ENCODE results near the gene CCR5.

Gene CCR5

GRCh38 chr3:46365737-46366524, 4.8 kb upstream of the CCR5 start:
- Mint-ChIP-seq H3K27ac (peak overlapping the region; percentile 61 to 84), H3K9me3 (no peaks in the 10 kb centered on the region), H3K27me3 (no peaks in the 10 kb centered on the region), H3K4me1 (ENCODE audit: low read depth in 2 of 2) (peaks cover 51 to 72% of the 10 kb centered on the region in 2 donors), H3K4me3 (peak overlapping the region; percentile 14 to 17), H3K36me3 (ENCODE audit: insufficient read depth) (peaks cover 15% of the 10 kb centered on the region)
- ATAC-seq (replicated peaks) (no peak), DNase-seq (no peak)

- no peaks in the 10 kb centered on the region for H3K9me3 Mint-ChIP-seq
- DNase-seq: no peak
- H3K27ac Mint-ChIP-seq: peak overlapping the region; percentile 89 to 92
- H3K36me3 Mint-ChIP-seq (ENCODE audit: insufficient read depth): peaks cover 10% of the 10 kb centered on the region
- H3K4me1 Mint-ChIP-seq (ENCODE audit: low read depth in 2 of 2): peaks cover 42 to 70% of the 10 kb centered on the region in 2 donors
- H3K4me3 Mint-ChIP-seq: peak overlapping the region; percentile 82 to 83
- no peaks in the 10 kb centered on the region for H3K27me3 Mint-ChIP-seq
- no peak for ATAC-seq (replicated peaks)
Observed at GRCh38 chr3:46367811-46368210, 2.9 kb upstream of the CCR5 start.

- Mint-ChIP-seq H3K27me3 (no peaks in the 10 kb centered on the region), H3K36me3 (ENCODE audit: insufficient read depth) (peaks cover 17% of the 10 kb centered on the region), H3K4me1 (ENCODE audit: low read depth in 2 of 2) (peaks cover 50 to 76% of the 10 kb centered on the region in 2 donors), H3K4me3 (peak overlapping the region; percentile 82 to 83), H3K9me3 (no peaks in the 10 kb centered on the region), H3K27ac (peak overlapping the region; percentile 89 to 92)
- ATAC-seq (replicated peaks) (peak; percentile 80), DNase-seq (peak; percentile 68 to 71 (median 69))
Observed at GRCh38 chr3:46368569-46368968, 2.2 kb upstream of the CCR5 start.

- peaks cover 23% of the 10 kb centered on the region for H3K36me3 Mint-ChIP-seq (ENCODE audit: insufficient read depth)
- H3K4me1 Mint-ChIP-seq (ENCODE audit: low read depth in 2 of 2): peaks cover 53 to 78% of the 10 kb centered on the region in 2 donors
- H3K27ac Mint-ChIP-seq: peak overlapping the region; percentile 89 to 92
- DNase-seq: no peak
- no peaks in the 10 kb centered on the region for H3K27me3 Mint-ChIP-seq
- peak overlapping the region; percentile 82 to 83 for H3K4me3 Mint-ChIP-seq
- ATAC-seq (replicated peaks): no peak
- no peaks in the 10 kb centered on the region for H3K9me3 Mint-ChIP-seq
Observed at GRCh38 chr3:46369151-46369550, 1.6 kb upstream of the CCR5 start.

- H3K9me3 Mint-ChIP-seq: no peaks in the 10 kb centered on the region
- H3K4me1 Mint-ChIP-seq (ENCODE audit: low read depth in 2 of 2): peaks cover 59 to 81% of the 10 kb centered on the region in 2 donors
- peak overlapping the region; percentile 89 to 92 for H3K27ac Mint-ChIP-seq
- peaks cover 29% of the 10 kb centered on the region for H3K36me3 Mint-ChIP-seq (ENCODE audit: insufficient read depth)
- DNase-seq (no peak), ATAC-seq (replicated peaks) (peak; percentile 18)
- H3K27me3 Mint-ChIP-seq: no peaks in the 10 kb centered on the region
- peak overlapping the region; percentile 82 to 83 for H3K4me3 Mint-ChIP-seq
Observed at GRCh38 chr3:46369675-46370132, 1.0 kb upstream of the CCR5 start.

- Mint-ChIP-seq H3K27me3 (no peaks in the 10 kb centered on the region), H3K36me3 (ENCODE audit: insufficient read depth) (peaks cover 32% of the 10 kb centered on the region), H3K4me3 (peak overlapping the region; percentile 82 to 83), H3K9me3 (no peaks in the 10 kb centered on the region), H3K27ac (peak overlapping the region; percentile 89 to 92), H3K4me1 (ENCODE audit: low read depth in 2 of 2) (peaks cover 57 to 78% of the 10 kb centered on the region in 2 donors)
- DNase-seq (no peak), ATAC-seq (replicated peaks) (no peak)
Observed at GRCh38 chr3:46371519-46372340, 984 bp downstream of the CCR5 start.

GRCh38 chr3:46372492-46373359, 2.0 kb downstream of the CCR5 start:
- peaks cover 62 to 84% of the 10 kb centered on the region in 2 donors for H3K4me1 Mint-ChIP-seq (ENCODE audit: low read depth in 2 of 2)

GRCh38 chr3:46374755-46375154, 4.0 kb downstream of the CCR5 start:
- DNase-seq (no peak), ATAC-seq (replicated peaks) (no peak)
- H3K4me3 Mint-ChIP-seq: peak overlapping the region; percentile 82 to 83
- no peaks in the 10 kb centered on the region for H3K9me3 Mint-ChIP-seq
- H3K27me3 Mint-ChIP-seq: no peaks in the 10 kb centered on the region
- H3K36me3 Mint-ChIP-seq (ENCODE audit: insufficient read depth): peaks cover 41% of the 10 kb centered on the region
- H3K4me1 Mint-ChIP-seq (ENCODE audit: low read depth in 2 of 2): peaks cover 49 to 70% of the 10 kb centered on the region in 2 donors
- peak overlapping the region; percentile 89 to 92 for H3K27ac Mint-ChIP-seq

More at GRCh38 chr3:46372492-46373359, 2.0 kb downstream of the CCR5 start:
- no peaks in the 10 kb centered on the region for H3K9me3 Mint-ChIP-seq
- no peaks in the 10 kb centered on the region for H3K27me3 Mint-ChIP-seq
- H3K36me3 Mint-ChIP-seq (ENCODE audit: insufficient read depth): peaks cover 36% of the 10 kb centered on the region
- ATAC-seq (replicated peaks): peak; percentile 40
- peak overlapping the region; percentile 89 to 92 for H3K27ac Mint-ChIP-seq
- DNase-seq: peak; percentile 33 to 43 (median 38)
- H3K4me3 Mint-ChIP-seq: peak overlapping the region; percentile 82 to 83

- DNase-seq (no peak), ATAC-seq (replicated peaks) (no peak)
- H3K27me3 Mint-ChIP-seq: no peaks in the 10 kb centered on the region
- H3K36me3 Mint-ChIP-seq (ENCODE audit: insufficient read depth): peaks cover 41% of the 10 kb centered on the region
- peaks cover 47 to 69% of the 10 kb centered on the region in 2 donors for H3K4me1 Mint-ChIP-seq (ENCODE audit: low read depth in 2 of 2)
- H3K4me3 Mint-ChIP-seq: peak overlapping the region; percentile 82 to 83
- H3K9me3 Mint-ChIP-seq: no peaks in the 10 kb centered on the region
- peak overlapping the region; percentile 89 to 92 for H3K27ac Mint-ChIP-seq
Observed at GRCh38 chr3:46375218-46375617, 4.5 kb downstream of the CCR5 start.

GRCh38 chr3:46375814-46376213, 5.1 kb downstream of the CCR5 start:
- Mint-ChIP-seq H3K36me3 (ENCODE audit: insufficient read depth) (peaks cover 41% of the 10 kb centered on the region), H3K4me1 (ENCODE audit: low read depth in 2 of 2) (peaks cover 52 to 71% of the 10 kb centered on the region in 2 donors), H3K9me3 (no peaks in the 10 kb centered on the region), H3K4me3 (peak overlapping the region; percentile 82 to 83), H3K27me3 (no peaks in the 10 kb centered on the region), H3K27ac (peak overlapping the region; percentile 89 to 92)
- DNase-seq (no peak), ATAC-seq (replicated peaks) (peak; percentile 52)

- ATAC-seq (replicated peaks): peak; percentile 33
- Mint-ChIP-seq H3K27ac (peak overlapping the region in 1 of 2 donors; percentile 56), H3K9me3 (no peaks in the 10 kb centered on the region), H3K4me1 (ENCODE audit: low read depth in 2 of 2) (peaks cover 50 to 60% of the 10 kb centered on the region in 2 donors), H3K36me3 (ENCODE audit: insufficient read depth) (peaks cover 27% of the 10 kb centered on the region), H3K27me3 (no peaks in the 10 kb centered on the region), H3K4me3 (peak overlapping the region; percentile 2)
- DNase-seq: peak; percentile 52 to 58 (median 55)
Observed at GRCh38 chr3:46378426-46378942, 7.7 kb downstream of the CCR5 start.

GRCh38 chr3:46380471-46381221, 9.9 kb downstream of the CCR5 start:
- DNase-seq: no peak
- Mint-ChIP-seq H3K36me3 (ENCODE audit: insufficient read depth) (peaks cover 12% of the 10 kb centered on the region), H3K9me3 (no peaks in the 10 kb centered on the region), H3K4me3 (peak overlapping the region; percentile 37 to 56), H3K27me3 (no peaks in the 10 kb centered on the region), H3K4me1 (ENCODE audit: low read depth in 2 of 2) (peaks cover 37 to 47% of the 10 kb centered on the region in 2 donors), H3K27ac (peak overlapping the region; percentile 16 to 86)
- peak; percentile 53 for ATAC-seq (replicated peaks)

All from effector memory CD8-positive, alpha-beta T cell (primary cell).